ENCODE data around the gene MRPL49. TPM values are rescaled to one million over a fixed set of nuclear protein-coding genes. Genes with fewer than 3 reads are reported as not detected.

MRPL49 gene
- total and polyA plus RNA-seq, 2 of the 13 experiments (the other 11 are each of a cell fraction or from before 2014, with no cell fraction given): 39.2 to 53.3 TPM

- TF ChIP-seq PPARG (CRISPR knock-in tag; conservative IDR thresholded peaks at IDR 0.05) (no peak), TERF1 (CRISPR knock-in tag; IDR thresholded peaks at IDR 0.05) (no peak), NFE2L1 (CRISPR knock-in tag; IDR thresholded peaks at IDR 0.05; ENCODE audit: borderline replicate concordance) (peak; percentile 31; the same call in 1 of the 2 replicates), HDAC2 (CRISPR knock-in tag; IDR thresholded peaks at IDR 0.05) (peak; percentile 49; the same call in 1 of the 2 replicates), HMG20A (CRISPR knock-in tag; IDR thresholded peaks at IDR 0.05; ENCODE audit: borderline replicate concordance) (no peak), ZNF703 (CRISPR knock-in tag; IDR thresholded peaks at IDR 0.05; ENCODE audit: borderline replicate concordance) (no peak), TCF7L2 (IDR thresholded peaks at IDR 0.05; ENCODE audit: low read depth, low read length) (no peak), SNAPC2 (CRISPR knock-in tag; IDR thresholded peaks at IDR 0.05) (no peak), ZNF737 (CRISPR knock-in tag; IDR thresholded peaks at IDR 0.05; ENCODE audit: borderline replicate concordance) (0 out of 2 replicates have a peak, but pooled peaks have one; percentile 50), ELF1 (CRISPR knock-in tag; IDR thresholded peaks at IDR 0.05) (peak; percentile 81), NR2F6 (IDR thresholded peaks at IDR 0.05) (no peak; the same call in 1 of the 2 replicates), NR2F6 (CRISPR knock-in tag; IDR thresholded peaks at IDR 0.05) (peak; percentile 66), AGO1 (IDR thresholded peaks at IDR 0.05; ENCODE audit: low read depth, low read length, poor library complexity, severe bottlenecking) (no peak), MXI1 (IDR thresholded peaks at IDR 0.05; ENCODE audit: borderline replicate concordance, low read depth, low read length) (peak; percentile 64; the same call in 1 of the 3 replicates), JUND (CRISPR knock-in tag; IDR thresholded peaks at IDR 0.05) (0 out of 2 replicates have a peak, but pooled peaks have one; percentile 33), ZBTB34 (CRISPR knock-in tag; IDR thresholded peaks at IDR 0.05) (no peak), ZNF333 (CRISPR knock-in tag; IDR thresholded peaks at IDR 0.05; ENCODE audit: borderline replicate concordance) (peak; percentile 87), MED13 (CRISPR knock-in tag; IDR thresholded peaks at IDR 0.05) (no peak; the same call in 1 of the 2 replicates), ZFP90 (CRISPR knock-in tag; IDR thresholded peaks at IDR 0.05; ENCODE audit: borderline replicate concordance) (peak; percentile 64), MIXL1 (CRISPR knock-in tag; IDR thresholded peaks at IDR 0.05) (peak; percentile 54; the same call in 1 of the 2 replicates), ZNF121 (CRISPR knock-in tag; IDR thresholded peaks at IDR 0.05) (no peak), PRPF4 (IDR thresholded peaks at IDR 0.05; ENCODE audit: low read depth, low read length, poor library complexity, severe bottlenecking) (no peak), ZNF230 (CRISPR knock-in tag; IDR thresholded peaks at IDR 0.05) (peak; percentile 77; the same call in 1 of the 2 replicates)
Measured at GRCh38 chr11:65134240-65134951, 12.3 kb downstream of the MRPL49 start, which contains the start of gene SYVN1 (continued).

All from HepG2 (cell line).